DMS53 treated with DMSO at 0.1 percent for 48 hours (cell line): Measurements from ENCODE around the gene PAOX.

ENCODE experiments used
- DNase-seq: peaks from one replicate; lab custom pipeline; 2025; ENCODE audit not compliant: unreplicated experiment; lab: John Stamatoyannopoulos, UW

Gene PAOX

DNA sequence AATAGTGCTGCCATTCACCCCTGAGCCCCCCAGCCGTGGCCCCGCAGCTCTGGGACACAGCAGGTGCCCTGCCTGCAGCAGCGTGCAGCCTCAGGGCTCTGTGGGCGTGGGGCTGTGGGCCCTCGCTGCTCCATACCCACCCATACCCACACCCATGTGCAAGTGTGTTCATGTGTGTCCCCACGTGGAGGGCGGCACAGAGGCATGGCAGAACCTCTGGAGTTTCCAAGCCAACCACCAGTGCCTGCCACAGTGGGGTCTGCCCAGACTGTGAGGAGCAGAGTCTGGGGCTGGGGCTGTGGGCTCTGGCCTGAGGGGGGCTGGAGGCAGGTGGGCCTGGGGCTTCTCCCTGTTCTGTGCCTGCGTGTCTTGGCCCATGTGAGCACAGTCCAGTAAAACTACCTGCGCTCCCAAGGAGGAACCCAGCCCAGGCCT is 29.5 kb upstream of the PAOX start:
- no peak for DNase-seq

GRCh38 chr10:133350283-133350949 is 28.6 kb upstream of the PAOX start:
- no peak for DNase-seq

- DNase-seq: no peak
Observed at GRCh38 chr10:133350950-133351329, 28.1 kb upstream of the PAOX start.

DNA sequence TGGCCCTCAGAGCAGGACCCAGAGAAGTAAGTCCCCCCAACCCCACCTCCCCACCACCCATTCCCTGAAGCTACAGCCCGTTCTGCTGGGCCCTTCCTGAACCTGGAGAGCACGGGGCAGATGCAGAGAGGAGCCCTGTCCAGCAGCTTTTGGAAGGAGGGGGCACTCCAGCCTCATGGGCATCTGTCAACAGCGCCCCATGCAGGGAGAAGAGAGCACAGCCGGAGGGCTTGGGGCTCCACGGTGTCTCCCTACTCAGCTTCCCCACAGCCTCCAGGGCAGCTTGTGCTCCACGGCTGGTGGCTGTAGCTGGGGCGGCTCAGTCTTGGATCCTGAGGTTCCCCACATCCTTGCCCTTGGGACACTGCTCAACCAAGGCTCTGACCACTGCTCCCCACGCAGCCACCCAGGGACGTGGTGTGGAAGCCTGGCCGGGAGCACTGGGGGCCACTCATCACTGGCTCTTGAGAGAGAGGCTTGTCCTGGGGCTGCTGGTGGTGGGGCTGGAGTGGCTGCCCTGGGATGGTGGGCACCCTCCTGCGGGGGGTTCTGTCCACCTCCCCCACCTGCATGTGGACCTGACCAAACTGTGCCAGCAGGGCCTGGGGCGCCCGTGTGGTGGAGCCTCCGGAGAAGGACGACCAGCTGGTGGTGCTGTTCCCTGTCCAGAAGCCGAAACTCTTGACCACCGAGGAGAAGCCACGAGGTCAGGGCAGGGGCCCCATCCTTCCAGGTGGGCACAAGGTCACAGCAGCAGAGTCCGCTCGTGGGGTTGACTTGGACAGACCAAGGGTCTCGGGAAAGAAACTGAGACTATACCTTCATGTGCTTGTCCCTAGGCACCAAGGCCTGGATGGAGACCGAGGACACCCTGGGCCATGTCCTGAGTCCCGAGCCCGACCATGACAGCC is 27.4 kb upstream of the PAOX start:
- DNase-seq: no peak

- DNase-seq: no peak
Observed at GRCh38 chr10:133353202-133353959, 25.7 kb upstream of the PAOX start.

GRCh38 chr10:133353988-133354605 is 25.0 kb upstream of the PAOX start:
- no peak for DNase-seq

DNA sequence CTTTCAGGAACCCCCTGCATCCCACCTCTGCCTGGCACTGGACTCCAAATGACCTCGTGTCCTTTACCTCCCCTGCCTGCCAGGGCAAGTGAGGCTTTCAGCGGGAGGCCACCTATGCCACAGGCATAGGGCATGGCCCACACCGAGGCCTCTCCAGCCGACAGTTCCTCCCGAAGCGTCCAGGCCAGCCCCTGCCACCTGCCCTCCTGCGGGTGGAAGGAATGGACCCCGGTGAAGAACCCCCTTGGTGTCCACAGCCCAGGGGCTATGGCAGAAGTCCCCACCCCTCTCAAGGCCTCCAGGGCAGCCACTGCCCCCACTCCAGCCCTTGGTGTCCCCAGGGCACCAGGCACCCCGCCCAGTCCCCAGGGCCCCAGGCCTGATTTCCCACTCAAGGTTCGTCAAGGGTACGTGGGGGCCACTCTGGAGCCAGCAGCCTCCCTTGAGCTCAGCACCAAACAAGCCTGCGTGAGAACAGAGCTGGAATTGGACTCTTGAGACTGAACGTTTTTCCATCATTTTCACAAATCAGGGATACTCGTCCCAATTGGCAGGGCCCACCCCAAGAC is 24.3 kb upstream of the PAOX start:
- DNase-seq: no peak

DNA sequence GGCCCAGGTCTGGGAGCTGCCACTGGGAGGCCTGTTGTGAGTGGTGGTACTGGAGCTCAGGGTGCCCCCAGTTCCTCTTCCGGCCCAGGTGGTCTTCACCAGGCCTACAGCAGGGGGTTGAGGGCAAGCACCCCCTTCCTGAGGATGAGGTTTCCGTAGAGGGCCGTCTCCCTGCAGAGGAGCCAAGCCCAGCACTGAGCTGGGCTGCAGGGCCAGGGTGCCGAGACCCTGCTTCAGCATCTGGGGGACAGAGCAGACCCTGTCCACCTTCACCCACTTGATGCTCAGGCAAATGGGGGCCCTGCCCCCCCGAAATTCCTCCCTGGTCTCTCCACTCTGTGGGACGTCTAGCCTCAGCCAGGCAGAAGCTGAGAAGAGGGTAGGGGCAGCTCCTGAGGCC is 23.8 kb upstream of the PAOX start:
- DNase-seq: no peak

GRCh38 chr10:133355991-133356390 is 23.1 kb upstream of the PAOX start:
- DNase-seq: no peak

- no peak for DNase-seq
Observed at GRCh38 chr10:133356549-133357284, 22.3 kb upstream of the PAOX start.

DNA sequence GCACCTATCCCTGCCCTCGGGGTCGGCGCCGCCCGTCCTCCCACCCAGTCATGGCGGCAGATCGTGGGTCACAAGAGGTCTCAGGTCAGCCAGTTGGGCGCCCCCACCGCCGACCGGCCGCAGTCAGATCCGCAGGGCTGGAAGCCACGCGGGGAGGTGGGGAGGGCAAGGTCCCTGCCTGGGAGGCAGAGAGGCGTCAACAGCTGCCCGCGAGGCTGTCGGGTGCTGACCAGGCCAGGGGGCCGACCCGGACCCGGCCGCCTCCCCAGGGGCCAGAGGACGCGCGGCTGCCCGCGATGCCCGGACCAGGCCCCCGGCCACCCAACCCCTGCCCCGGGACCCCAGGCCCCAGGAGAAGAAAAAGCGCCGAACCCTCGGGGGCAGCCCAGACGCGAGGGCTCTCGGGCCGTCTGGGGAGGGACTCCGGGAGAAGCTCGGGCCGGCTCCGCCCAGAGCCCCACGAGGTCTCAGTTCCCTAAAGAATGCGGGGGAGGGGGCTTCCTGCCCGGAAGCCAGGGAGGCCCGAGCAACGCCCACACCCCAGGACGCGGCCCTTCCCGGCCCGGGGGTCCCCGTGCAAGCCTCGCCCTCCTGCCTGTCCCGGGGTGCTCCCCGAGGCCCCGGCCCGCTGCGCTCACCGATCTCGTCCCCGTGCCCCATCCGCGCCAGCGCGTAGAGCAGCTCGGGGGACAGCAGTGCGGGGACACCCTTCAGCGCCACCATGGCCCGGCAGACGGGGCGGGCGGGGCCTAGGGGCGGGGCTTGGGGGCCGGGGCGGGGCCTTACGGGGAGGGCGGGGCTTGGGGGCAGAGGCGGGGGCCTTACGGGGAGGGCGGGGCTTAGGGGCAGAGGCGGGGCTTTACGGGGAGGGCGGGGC is 21.5 kb upstream of the PAOX start, which contains the start of gene FUOM:
Gene FUOM, minus strand, starts transcription at position 735 of the 877 bp plus-strand sequence. Its CDS starts 12 bp downstream, at position 723.
- DNase-seq: peak; percentile 13

- DNase-seq: no peak
Observed at GRCh38 chr10:133358162-133358924, 20.7 kb upstream of the PAOX start.

GRCh38 chr10:133358925-133359310 is 20.1 kb upstream of the PAOX start:
- DNase-seq: no peak

DNA sequence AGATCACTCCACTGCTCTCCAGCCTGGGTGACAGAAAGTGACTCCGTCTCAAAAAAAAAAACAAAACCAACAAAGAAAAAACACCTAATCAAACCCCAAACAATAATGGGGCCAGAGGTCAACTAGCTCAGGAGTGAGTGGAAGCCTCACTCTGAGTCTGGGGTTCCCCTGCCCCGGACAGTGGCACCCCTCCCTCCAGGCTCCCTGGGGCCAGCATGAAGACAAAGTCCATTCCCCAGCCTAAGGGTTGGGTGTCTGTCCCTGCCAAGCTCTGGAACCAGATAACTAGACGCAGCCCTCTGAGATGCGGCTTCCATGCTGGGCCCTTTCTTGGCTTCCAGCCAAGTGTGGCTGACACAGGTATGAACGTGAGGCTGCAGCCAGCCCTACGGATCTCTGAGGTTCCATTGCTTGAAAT is 19.5 kb upstream of the PAOX start:
- peak; percentile 14 for DNase-seq

DNA sequence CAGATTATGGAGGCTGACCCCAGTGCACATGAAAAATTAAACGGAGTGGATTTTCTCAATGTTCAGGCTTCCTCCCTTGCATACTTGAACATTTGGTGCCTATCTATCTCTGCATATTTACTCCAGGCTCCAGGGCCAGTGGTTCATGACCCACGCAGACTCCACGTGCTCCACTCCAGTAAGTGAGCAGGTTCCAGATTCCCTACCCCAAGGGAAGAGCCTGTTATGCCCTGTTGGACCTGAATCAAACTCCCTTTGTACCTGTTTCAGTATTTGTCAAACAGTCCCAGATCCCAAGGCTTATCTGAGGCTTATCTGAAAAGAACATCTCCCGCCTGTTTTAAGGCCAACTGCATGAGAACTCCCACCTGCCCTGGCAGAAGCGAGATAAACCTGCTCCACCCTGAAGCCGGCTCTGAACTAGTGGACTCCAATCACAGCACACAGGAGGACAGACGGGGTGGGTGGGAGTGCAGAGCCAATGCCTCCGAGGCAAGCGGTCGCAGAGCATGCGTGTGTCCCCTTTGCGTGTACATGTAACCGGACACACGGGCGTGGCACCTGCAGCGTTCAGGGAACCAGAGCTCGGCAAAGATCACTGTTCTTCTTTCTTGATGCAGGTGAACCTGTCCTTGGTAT is 19.0 kb upstream of the PAOX start:
- DNase-seq: no peak

- DNase-seq: no peak
Observed at GRCh38 chr10:133361227-133361626, 17.8 kb upstream of the PAOX start.

DNA sequence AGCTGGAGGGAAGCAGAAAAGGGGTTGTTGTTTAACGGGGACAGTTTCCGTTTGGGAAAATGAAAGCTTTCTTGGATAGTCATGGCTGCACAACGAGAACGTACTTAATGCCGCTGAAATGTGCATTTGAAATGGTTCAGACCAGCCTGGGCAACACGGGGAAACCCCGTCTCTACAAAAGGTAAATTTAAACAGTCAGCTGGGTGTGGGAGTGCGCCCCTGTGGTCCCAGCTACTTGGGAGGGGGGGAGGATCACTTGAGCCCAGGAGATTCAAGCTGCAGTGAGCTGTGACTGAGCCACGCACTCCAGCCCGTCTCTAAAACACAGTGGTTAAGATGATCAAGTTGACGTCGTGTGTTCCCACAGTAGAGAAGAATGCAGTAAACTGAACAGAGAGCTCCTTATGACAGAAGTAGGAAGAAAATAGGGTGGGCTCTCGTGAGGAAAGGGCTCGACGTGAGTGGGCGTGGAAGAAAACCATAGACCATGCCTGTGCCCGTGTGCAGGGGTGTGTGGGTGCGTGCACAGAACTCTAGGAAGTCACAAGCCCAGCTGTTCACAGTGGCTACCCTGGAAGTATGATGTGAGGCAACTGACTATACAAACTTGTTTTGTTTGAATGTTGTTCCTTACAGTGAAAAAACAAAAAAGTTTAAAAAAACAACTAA is 17.2 kb upstream of the PAOX start:
- DNase-seq: no peak
